Posterior cingulate gyrus (tissue), 11 donors: ENCODE results near the gene WHAMM.

Experiments used
- DNase-seq, 10 donors: peaks; one replicate each; pipeline versions ENCODE4 v3.0.0 to v3.0.0-alpha.2; 2020 to 2021; ENCODE audit warnings: mixed read lengths in 3 of 10
- intact Hi-C: fragments of 100-400 bp; cut with DNase I; formaldehyde crosslinking; loops from one replicate; pipeline ENCODE4 v1.15.1; 2023

The WHAMM gene

GRCh38 chr15:82833362-82833682 lies 23.9 kb downstream of the WHAMM start:
- intact Hi-C loops: no loop called here

DNA sequence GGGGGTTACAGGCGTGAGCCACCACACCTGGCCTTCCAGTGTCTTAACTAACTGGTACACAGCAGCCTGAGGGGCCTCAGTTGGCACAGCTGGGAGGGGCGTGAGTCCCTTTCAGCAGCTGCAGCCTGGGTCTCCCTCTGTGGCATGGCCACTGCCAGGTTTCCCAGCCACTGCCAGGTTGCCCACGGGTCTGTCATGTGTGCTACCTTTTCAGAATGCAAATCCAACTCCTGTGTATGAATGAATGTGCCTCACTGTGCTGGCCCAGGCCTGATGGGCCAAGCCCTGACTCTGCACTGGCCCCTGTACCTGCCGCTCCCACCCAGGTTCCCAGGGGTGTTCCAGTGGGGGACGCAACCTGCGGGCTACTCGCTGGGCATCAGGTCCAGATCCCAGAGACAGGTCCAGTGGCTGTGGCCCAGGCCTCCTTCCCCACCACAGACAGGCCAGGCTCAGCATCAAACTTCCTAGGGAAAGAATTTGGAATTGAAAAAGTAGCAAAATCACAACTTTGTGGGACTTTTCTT lies 26.0 kb downstream of the WHAMM start:
- intact Hi-C loops: no loop called here
- DNase-seq: peak in 1 of 10 donors; percentile 55

More at GRCh38 chr15:82833362-82833682, 23.9 kb downstream of the WHAMM start:
- DNase-seq: peak in 1 of 10 donors; percentile 42

- intact Hi-C loops: no loop called here
- DNase-seq: peak in 1 of 10 donors; percentile 60
Observed at GRCh38 chr15:82838096-82838735, 28.8 kb downstream of the WHAMM start.

GRCh38 chr15:82839136-82839535 lies 29.7 kb downstream of the WHAMM start:
- intact Hi-C loops: no loop called here
- DNase-seq: no peak

DNA sequence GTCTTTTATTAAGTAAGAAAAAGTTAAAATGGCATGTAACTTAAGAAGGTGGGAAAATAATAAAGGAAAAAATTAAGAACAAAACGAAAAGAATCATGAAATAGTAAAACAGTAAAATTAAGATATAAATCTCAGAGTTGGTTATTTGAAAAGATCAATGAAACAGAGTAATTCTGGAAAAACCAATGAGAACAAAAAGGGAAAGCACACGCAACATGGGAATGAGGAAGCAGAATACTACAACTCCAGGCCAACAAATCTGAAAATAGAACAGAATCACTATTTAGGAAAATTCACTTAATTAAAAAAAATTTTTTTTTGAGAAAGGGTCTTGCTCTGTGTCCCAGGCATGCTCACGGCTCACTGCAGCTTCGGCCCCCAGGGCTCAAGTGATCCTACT lies 30.7 kb downstream of the WHAMM start:
- intact Hi-C loops: loop anchor here (10.0 kb wide), 1 partner anchor 165 kb away; no protein-coding TSS in a partner anchor
- DNase-seq: no peak

DNA sequence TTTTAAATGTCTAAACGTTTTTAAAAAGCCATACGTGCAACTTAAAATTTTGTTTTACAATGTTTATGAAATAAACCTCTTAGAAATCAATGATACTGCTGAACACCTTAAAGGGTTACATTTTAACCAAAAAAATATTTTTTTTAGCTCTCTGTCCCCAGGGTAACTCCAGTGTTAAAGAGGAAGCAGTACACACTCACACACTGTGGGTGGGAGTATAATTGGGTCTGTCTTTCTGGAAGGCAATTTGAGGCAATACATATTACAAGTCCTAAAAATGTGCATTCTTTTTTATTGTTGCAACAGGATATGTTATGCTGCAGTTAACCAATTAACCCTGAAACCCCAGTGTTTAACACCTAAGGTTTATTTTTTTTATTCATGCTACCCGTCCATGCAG lies 34.1 kb downstream of the WHAMM start:
- intact Hi-C loops: loop anchor here (10.0 kb wide), 1 partner anchor 161 kb away; no protein-coding TSS in a partner anchor
- no peak for DNase-seq

- intact Hi-C loops: loop anchor here (10.0 kb wide), 1 partner anchor 159 kb away; no protein-coding TSS in a partner anchor
- DNase-seq: no peak
Observed at GRCh38 chr15:82845686-82846085, 36.3 kb downstream of the WHAMM start.

DNA sequence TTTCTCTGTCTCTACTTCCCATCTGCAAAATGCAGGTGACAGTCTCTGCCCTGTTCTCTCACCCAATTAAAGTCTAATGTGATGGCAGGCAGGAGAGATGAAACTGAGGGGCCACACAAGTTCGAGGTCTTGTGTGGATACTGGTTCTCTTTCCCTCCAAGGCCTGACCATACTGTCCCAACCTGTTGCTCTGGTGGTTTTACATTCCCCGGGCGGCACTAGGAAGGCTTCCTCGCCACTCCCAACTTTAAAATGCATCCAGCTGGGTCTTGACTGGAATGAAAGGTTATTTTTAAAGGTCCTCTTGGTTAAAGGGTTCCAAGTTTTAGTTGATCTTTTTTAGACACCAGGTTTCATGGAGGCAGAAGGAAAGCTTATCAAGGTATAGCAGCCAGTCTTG lies 37.2 kb downstream of the WHAMM start:
- intact Hi-C loops: loop anchor here (10.0 kb wide), 1 partner anchor 158 kb away; no protein-coding TSS in a partner anchor
- no peak for DNase-seq

- DNase-seq: peak in 1 of 10 donors; percentile 53
- intact Hi-C loops: loop anchor here (10.0 kb wide), 1 partner anchor 157 kb away; no protein-coding TSS in a partner anchor
Observed at GRCh38 chr15:82847703-82848102, 38.3 kb downstream of the WHAMM start.

DNA sequence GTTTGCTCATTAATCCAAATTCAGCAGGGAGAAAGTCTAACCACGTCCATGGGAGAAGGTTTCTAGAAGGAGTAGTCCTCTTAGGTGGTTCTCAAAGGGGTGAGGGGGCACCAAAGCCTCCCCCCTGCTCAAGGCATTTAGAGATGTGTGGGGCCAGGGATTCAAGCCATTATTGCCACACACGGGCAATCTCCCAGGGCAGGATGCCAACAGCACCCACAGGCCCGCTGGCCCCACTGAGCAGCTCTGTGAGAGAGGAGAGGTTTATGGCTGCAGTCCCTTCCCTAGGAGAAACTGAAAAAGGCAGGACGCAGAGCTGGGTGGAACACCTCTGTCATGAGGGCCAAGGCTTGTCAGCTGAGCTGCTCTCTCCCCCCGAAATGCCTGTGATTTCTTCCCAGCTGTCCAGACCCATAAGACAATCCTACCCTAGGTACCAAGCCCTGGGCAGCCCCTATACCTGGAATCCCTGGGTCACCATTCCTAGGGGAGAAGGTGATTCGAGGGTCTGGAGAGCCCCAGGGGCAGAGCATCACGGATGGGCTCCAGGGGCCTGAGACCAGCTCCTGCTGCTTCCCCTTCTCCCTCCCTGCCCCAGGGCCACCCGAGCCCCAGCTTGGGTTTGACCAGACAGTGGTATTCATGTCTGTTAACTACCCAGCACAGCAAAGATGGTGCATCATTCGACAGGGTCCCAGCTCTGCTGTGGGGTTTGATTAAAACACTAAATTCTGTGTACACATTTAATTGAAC lies 39.0 kb downstream of the WHAMM start:
- intact Hi-C loops: loop anchor here (10.0 kb wide), 1 partner anchor 156 kb away; no protein-coding TSS in a partner anchor
- peak in 1 of 10 donors; percentile 78 for DNase-seq

DNA sequence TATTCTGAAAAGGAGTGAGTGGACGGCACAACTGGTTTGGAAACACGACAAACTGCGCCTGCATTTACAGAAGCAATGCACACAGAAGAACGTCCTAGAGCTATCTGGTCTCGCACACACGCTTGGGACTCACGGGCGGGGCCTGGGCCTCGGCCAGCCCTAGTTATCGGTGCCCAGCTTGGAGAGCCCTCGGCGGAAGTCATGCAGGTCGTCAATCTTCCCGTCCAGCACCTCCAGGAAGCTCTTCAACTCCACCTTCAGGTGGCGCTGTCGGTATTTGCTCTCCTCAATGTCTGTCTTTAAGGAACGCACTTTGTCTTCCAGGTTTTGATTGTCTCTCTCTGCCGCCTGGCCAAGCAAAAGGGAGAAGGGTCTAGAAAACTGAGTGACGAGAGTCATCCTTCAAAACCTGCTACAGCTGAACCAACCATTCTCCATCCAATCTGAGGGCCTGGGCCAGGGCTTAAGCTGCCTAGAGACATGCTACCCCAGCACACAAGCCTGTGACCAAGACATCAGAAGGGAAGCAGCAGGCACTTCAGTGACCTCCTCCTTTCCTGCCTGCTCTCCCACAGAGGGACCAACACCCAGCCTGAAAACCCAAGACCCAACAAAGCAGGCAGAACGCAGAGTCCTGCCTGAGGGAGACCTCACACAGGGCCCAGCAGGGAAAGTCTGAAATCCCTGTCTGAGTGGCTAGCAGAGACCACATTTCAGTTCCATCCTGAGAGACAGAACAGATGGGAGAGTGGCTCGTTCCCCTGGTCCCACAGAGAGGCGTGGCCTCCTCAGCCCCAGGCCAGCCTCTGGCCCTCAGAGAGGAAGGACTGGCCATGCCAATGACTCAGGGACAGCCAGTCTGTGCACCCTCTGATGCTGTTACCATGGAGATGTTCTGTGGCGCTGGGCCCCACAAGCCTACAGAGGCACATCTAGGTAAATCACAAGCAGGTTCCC lies 40.4 kb downstream of the WHAMM start:
- intact Hi-C loops: loop anchor here (10.0 kb wide), 1 partner anchor 155 kb away; no protein-coding TSS in a partner anchor
- DNase-seq: peak in 6 of 10 donors; percentile 28 to 91 (median 58)

- DNase-seq: peak in 3 of 10 donors; percentile 8 to 86 (median 78)
- intact Hi-C loops: no loop called here
Observed at GRCh38 chr15:82850731-82851130, 41.3 kb downstream of the WHAMM start.

DNA sequence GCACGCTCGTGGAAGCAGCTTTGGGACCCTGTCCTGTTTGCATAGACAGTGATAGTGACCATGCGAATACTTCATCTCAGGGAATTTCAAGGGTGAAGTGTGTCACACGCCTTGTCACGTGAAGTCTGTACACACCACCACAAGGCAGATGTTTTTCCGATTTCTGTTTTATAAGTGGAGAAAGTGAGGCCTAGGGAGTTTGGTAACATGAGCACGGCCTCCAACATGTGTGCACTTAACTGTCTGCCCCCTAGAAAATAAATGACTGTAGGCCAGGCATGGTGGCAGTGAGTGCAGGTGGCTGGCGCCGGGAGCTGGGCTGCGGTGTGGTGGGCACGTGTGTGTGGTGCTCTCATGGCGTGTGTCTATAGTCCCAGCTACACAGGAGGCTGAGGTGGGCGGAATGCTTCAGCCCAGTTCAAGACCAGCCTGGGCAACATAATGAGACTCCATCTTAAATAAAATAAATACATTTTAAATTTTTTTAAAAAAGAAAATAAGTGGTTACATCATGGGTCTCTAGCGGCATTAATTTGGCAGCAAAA lies 42.0 kb downstream of the WHAMM start:
- DNase-seq: peak in 1 of 10 donors; percentile 55
- intact Hi-C loops: no loop called here

DNA sequence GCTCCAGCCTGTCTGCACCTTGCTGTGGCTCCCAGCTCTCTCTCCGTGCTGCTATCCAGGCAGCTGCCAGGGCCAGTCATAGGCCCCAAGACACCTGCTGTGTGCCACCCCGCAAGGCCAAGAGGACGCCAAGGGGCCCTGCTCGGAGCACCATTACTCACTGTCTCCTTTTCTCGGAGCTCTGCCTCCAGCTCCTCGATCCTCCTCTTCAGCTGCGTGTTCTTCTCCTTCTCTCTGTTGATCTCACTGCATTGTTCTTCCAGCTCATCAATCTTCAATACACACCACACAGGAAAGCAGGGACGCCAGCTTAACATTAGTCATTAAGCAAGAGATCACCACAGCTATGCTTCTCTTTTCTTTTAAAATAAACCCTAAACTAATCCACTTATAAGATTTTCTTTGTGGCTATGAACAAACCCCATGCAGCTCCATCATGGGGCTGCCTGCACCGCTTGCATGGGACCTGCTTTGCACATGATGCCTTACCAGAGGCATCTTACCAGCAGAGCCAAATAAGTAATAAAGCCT lies 42.6 kb downstream of the WHAMM start:
- intact Hi-C loops: no loop called here

DNA sequence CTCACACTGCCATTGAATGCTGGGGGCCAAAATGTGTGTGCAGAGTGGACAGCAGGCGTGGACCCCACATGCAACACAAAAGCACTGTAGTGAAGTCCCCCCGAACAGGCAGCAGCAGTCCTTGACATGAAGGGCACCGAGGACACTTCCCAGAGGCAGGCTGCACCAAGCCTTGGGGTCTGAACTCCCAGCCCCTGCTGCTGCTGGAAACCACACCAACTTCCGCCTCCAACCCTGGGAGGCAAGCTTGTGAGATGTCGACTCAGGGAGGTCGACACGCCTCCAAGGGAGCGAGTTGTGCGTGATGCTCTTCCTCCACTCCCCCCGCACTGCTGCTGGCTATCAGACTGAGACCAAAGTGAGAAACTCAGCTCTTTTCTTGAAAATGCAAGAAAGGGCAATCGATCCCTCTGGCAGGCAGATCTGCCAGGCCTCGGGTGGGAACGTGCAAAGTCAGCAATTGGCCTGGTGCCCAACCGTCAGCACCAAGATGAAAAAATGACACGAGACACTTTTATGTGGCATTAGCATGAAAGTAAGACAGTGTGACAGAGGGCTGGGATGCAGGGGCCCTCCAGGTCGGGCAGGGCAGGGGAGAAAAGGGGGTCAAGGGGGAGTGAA lies 43.6 kb downstream of the WHAMM start:
- peak in 1 of 10 donors; percentile 73 for DNase-seq
- intact Hi-C loops: no loop called here

More for the DNA sequence above, 42.6 kb downstream of the WHAMM start:
- peak in 1 of 10 donors; percentile 72 for DNase-seq

DNA sequence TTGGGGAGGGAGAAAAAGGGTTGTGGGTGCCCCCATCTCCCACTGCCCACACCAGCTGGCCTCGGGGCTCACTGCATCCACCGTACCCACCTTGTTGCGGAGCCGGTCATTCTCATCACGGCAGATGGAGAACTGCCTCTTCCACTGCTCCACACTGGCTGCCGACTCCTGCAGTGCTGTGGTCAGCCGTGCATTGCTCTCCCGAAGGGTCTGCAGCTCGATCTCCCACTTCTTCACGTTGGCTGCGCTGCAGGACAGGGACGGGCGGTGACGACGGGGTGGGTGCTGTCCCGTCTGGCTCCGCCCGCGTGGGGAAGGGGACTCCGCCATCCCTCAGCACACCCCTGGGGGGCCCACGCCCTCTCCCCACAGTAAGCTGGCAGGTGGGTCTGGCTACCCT lies 45.1 kb downstream of the WHAMM start:
- intact Hi-C loops: no loop called here
- DNase-seq: no peak

DNA sequence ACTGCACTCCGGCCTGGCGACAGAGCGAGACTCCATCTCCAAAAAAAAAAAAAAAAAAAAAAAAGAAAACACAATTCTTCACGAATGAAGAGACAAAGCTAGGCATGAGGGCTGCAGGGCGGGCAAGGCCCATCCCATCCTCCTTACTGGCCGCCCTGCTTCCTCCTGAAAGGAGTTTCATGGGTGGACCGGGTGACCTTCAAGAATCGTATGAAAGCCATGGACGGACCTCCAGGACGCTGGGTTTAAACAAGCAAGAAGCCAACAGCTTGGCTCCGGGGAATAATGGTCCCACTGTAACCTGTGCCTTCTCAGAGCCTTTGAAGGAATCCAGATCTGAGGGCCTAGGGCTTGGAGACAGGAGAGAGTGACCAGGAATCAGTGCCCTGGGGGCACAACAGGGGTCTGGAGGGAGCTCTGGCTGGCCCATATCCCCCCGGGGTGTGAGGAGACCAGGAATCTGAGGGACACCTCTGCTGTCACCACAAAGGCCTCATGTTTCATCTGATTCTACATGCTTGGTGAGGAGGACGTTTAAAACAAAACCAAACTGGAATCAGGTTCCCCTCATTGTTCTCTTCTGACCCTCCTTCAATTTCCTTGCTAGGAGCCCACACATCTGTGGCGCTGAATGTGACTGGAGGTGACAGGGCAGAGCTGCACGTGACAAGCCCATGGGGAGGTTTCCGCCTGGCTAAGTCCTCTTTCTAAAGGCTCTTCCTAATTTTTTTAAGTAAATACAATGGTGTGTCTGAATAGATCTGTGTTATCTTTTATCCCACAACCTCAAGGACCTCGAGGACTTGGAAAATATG lies 46.1 kb downstream of the WHAMM start:
- intact Hi-C loops: no loop called here
- DNase-seq: no peak
